ENCODE measurements around the gene VPS54. TPM values are rescaled to one million over a fixed set of nuclear protein-coding genes. Genes with fewer than 3 reads are reported as not detected.

Gene VPS54
- total RNA-seq, 4 donors from 2014 or later, result 16.6 to 24.8 (median 20.9) TPM

DNA sequence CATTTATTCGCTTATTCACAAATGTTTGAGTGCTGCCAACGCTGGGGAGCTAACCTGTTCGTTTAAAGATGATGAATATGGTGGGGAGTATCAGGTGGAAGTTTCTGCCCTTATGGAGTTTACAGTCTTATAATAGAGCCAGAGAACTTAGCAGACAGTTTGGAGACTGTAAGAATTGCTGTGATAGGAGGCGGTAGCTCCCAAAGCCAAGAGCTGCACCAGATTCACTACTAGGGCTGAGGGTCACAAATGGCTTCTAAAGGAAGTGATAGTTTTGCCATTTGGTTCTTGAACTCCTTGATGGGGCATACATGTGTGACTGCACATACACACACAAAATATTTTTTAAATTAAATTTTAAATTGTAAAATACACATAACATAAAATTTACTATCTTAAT lies 148.5 kb downstream of the VPS54 start:
- no peak overlapping the region for H3K27ac ChIP-seq
- no peak overlapping the region for H3K4me3 ChIP-seq
- no peaks in the 10 kb centered on the region for H3K27me3 ChIP-seq
- peaks cover 0 to 28% (median 0%) of the 10 kb centered on the region in 3 donors for H3K36me3 ChIP-seq
- H3K9me3 ChIP-seq, result no peaks in the 10 kb centered on the region
- H3K4me1 ChIP-seq, result no peaks in the 10 kb centered on the region
- TF ChIP-seq, protein P1, sequence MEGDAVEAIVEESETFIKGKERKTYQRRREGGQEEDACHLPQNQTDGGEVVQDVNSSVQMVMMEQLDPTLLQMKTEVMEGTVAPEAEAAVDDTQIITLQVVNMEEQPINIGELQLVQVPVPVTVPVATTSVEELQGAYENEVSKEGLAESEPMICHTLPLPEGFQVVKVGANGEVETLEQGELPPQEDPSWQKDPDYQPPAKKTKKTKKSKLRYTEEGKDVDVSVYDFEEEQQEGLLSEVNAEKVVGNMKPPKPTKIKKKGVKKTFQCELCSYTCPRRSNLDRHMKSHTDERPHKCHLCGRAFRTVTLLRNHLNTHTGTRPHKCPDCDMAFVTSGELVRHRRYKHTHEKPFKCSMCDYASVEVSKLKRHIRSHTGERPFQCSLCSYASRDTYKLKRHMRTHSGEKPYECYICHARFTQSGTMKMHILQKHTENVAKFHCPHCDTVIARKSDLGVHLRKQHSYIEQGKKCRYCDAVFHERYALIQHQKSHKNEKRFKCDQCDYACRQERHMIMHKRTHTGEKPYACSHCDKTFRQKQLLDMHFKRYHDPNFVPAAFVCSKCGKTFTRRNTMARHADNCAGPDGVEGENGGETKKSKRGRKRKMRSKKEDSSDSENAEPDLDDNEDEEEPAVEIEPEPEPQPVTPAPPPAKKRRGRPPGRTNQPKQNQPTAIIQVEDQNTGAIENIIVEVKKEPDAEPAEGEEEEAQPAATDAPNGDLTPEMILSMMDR (IDR thresholded peaks at IDR 0.05), result no peak
- no peak for TF ChIP-seq POLR2A (IDR thresholded peaks at IDR 0.05)
- DNase-seq, result no peak

DNA sequence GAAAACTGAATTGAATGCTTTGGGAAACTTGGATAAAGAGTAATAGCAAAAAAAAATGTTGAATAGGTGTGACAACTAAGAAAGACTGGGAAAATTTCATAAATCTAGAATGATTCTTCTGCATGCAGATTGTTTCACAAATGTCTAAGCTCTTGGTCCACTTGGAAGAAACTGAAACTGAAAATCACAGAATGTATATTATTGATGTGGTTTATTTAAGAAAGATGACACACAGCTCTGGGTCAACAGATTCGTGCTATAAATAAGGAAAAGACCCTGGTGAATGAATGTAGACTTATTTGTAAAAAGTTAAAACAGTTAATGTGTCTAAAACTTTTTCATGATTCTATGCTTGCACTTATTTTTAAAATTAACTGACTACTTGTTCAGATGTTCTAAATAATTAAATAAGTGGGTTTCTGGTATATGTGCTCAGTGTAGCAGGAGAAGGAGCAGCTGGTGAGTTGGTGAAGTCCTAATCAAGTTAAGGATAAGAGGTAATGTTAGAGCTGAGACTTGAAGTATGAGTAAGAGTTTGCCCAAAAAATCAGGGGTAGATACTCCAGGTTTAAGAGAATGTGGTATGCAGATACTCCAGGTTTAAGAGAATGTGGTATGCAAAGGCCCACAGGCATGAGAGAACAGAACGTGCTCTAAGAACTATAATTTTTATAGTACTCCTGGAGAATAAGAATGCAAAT lies 153.1 kb downstream of the VPS54 start:
- Histone ChIP-seq H3K4me3 (no peak overlapping the region), H3K9me3 (no peaks in the 10 kb centered on the region), H3K36me3 (peaks cover 0 to 19% (median 0%) of the 10 kb centered on the region in 3 donors), H3K4me1 (peaks cover 0 to 15% (median 0%) of the 10 kb centered on the region in 4 donors), H3K27me3 (no peaks in the 10 kb centered on the region), H3K27ac (no peak overlapping the region)
- no peak for DNase-seq
- no peak for TF ChIP-seq POLR2A (IDR thresholded peaks at IDR 0.05)
- TF ChIP-seq, protein P1 (IDR thresholded peaks at IDR 0.05), result no peak

DNA sequence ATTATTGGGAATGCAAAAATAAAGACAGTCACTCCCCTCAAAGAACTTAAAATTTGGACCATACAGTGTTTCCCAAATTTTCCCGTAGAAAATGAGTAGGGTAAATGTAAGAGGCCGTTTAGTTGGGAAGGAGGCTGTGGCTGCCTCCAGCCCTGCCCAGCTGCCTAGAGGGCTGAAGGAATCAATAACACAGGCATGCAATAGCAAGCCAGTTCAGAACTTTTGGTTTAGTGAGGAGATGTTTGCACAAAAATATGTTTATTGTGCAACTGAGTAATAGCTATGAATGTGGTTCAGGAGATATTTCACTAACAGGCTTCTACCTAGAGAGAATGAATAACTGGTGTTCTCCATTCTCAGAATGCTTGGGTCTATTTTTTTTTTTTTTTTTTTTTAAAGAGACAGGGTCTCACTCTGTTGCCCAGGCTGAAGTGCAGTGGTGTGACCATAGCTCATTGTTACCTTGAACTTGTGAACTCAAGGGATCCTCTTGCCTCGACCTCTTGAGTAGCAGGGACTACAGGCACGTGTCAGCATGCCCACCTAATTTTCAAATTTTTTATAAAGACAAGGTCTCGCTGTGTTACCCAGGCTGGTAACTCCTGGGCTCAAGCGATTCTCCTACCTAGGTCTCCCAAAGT lies 153.9 kb downstream of the VPS54 start:
- Histone ChIP-seq H3K4me1 (peaks cover 0 to 15% (median 0%) of the 10 kb centered on the region in 4 donors), H3K27me3 (no peaks in the 10 kb centered on the region), H3K4me3 (no peak overlapping the region), H3K27ac (no peak overlapping the region), H3K36me3 (peaks cover 0 to 19% (median 0%) of the 10 kb centered on the region in 3 donors), H3K9me3 (no peaks in the 10 kb centered on the region)
- TF ChIP-seq, protein P1 (IDR thresholded peaks at IDR 0.05), result no peak
- no peak for TF ChIP-seq POLR2A (IDR thresholded peaks at IDR 0.05)
- no peak for DNase-seq

DNA sequence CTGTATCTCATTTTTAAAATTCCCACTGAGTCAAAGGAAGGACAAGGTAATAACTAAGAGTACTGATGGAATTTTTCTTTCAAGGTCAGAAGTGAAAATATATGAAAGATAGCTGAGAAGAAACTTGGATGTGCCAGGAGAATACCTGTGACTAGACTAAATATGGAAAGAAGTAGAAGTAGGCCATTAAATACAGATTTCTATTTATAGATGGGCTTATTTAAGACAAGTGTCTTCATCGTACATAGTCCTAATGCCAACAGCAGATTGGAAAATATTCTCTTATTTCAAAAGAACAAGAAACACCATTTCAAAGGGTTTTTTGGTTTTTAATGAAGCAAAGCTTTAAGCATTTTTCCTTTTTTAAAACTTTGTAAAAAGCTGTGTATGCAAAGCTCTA lies 155.5 kb downstream of the VPS54 start:
- Histone ChIP-seq H3K36me3 (peaks cover 0 to 32% (median 0%) of the 10 kb centered on the region in 3 donors), H3K9me3 (no peaks in the 10 kb centered on the region), H3K4me1 (peaks cover 0 to 15% (median 0%) of the 10 kb centered on the region in 4 donors), H3K27ac (no peak overlapping the region), H3K4me3 (no peak overlapping the region), H3K27me3 (no peaks in the 10 kb centered on the region)
- TF ChIP-seq, protein P1 (IDR thresholded peaks at IDR 0.05), result no peak
- TF ChIP-seq POLR2A (IDR thresholded peaks at IDR 0.05), result no peak
- no peak for DNase-seq

DNA sequence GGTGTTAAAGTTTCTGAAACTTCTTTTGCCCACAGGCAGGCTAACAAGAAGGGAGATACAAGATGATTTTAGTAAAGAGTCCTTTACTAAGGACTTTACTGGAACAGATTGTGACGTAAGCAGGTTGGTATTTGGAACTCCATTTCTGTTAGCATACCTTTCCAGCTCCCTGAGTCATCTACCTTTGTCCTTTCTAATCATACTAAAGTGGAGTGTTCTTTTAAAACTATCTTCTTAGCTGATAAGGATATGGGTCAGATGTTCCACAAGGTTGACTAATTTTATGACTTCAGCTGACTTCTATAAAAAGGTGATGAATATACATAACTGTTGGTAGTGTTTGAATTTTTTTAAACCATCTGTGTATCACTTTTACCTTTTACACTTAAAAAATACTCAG lies 156.4 kb downstream of the VPS54 start:
- peaks cover 0 to 15% (median 0%) of the 10 kb centered on the region in 4 donors for H3K4me1 ChIP-seq
- no peak for DNase-seq
- no peaks in the 10 kb centered on the region for H3K9me3 ChIP-seq
- TF ChIP-seq POLR2A (IDR thresholded peaks at IDR 0.05), result no peak
- TF ChIP-seq, protein P1 (IDR thresholded peaks at IDR 0.05), result no peak
- no peak overlapping the region for H3K4me3 ChIP-seq
- H3K27ac ChIP-seq, result peak overlapping the region in 2 of 4 donors; percentile 34 to 51
- H3K36me3 ChIP-seq, result peaks cover 0 to 33% (median 0%) of the 10 kb centered on the region in 3 donors
- no peaks in the 10 kb centered on the region for H3K27me3 ChIP-seq
